CD14-positive monocyte (primary cell): ENCODE data around the gene CDK11B. TPM values are rescaled to one million over a fixed set of nuclear protein-coding genes. Genes with fewer than 3 reads are reported as not detected.
A peak's percentile ranks its signal among the peaks of the same experiment; 100 is the strongest.

Experiments used
- DNase-seq, 3 donors: peaks; one replicate each; pipeline ENCODE4 v3.0.0-alpha.2; 2011 to 2022
- H2AFZ ChIP-seq: 2 replicates; pipeline ENCODE4 v1.6.0; 2012; ENCODE audit warnings: mild to moderate bottlenecking, low read depth, low read length, inconsistent platforms; ENCODE audit not compliant: insufficient read depth, poor library complexity, severe bottlenecking
- H3K27ac ChIP-seq, 2 donors: 1 replicate in 1 of 2; 2 replicates in 1 of 2; pipeline ENCODE4 v1.5.1; 2012 to 2013; ENCODE audit warnings: low read length in 2 of 2, control low read depth in 1 of 2, inconsistent platforms in 1 of 2, low read depth in 1 of 2, mild to moderate bottlenecking in 1 of 2
- H3K27me3 ChIP-seq, 2 donors: one replicate each; pipeline versions ENCODE4 v1.6.0 to v1.6.1; 2011 to 2013; ENCODE audit warnings: low read length in 2 of 2; ENCODE audit not compliant: control insufficient read depth in 2 of 2, insufficient read depth in 2 of 2
- H3K36me3 ChIP-seq, 2 donors: replicated peaks in 1 of 2; 1 replicate in 1 of 2; 2 replicates in 1 of 2; pipeline versions ENCODE4 v1.5.1 to v1.6.1; 2012 to 2013; ENCODE audit warnings: low read length in 2 of 2, control low read depth in 1 of 2, inconsistent platforms in 1 of 2, mild to moderate bottlenecking in 1 of 2; ENCODE audit not compliant: insufficient read depth in 2 of 2, control insufficient read depth in 1 of 2
- H3K4me1 ChIP-seq, 2 donors: 1 replicate in 1 of 2; 2 replicates in 1 of 2; pipeline versions ENCODE4 v1.5.1 to v1.6.1; 2012 to 2013; ENCODE audit warnings: low read length in 2 of 2, control low read depth in 1 of 2, inconsistent platforms in 1 of 2, mild to moderate bottlenecking in 1 of 2, moderate library complexity in 1 of 2; ENCODE audit not compliant: insufficient read depth in 2 of 2, control insufficient read depth in 1 of 2
- H3K4me2 ChIP-seq: replicated peaks from 2 replicates; pipeline ENCODE3; 2012; ENCODE audit warnings: low read length, moderate library complexity, mild to moderate bottlenecking; ENCODE audit not compliant: poor library complexity, severe bottlenecking; ENCODE audit errors: extremely low read depth
- H3K4me3 ChIP-seq, 3 experiments: fragments of 200-600 bp in 1 of 3; sonication (generic) in 1 of 3; replicated peaks in 1 of 3; 1 replicate in 2 of 3; 2 replicates in 1 of 3; pipeline ENCODE4 v1.5.1; 2011 to 2013; ENCODE audit warnings: low read length in 3 of 3, mild to moderate bottlenecking in 3 of 3, control low read depth in 2 of 3, low read depth in 2 of 3, inconsistent platforms in 1 of 3, moderate library complexity in 1 of 3
- H3K79me2 ChIP-seq: 2 replicates; pipeline ENCODE4 v1.6.0; 2012; ENCODE audit warnings: mild to moderate bottlenecking, control low read depth, inconsistent platforms, low read length, moderate library complexity; ENCODE audit not compliant: insufficient read depth
- H3K9ac ChIP-seq: 2 replicates; pipeline ENCODE4 v1.6.0; 2017; ENCODE audit warnings: low read length, mild to moderate bottlenecking; ENCODE audit not compliant: insufficient read depth, poor library complexity, severe bottlenecking
- H3K9me3 ChIP-seq, 2 donors: replicated peaks in 1 of 2; 1 replicate in 1 of 2; 2 replicates in 1 of 2; pipeline versions ENCODE4 v1.5.1 to v1.6.1; 2012 to 2013; ENCODE audit warnings: low read length in 2 of 2, control low read depth in 1 of 2; ENCODE audit not compliant: control insufficient read depth in 1 of 2, insufficient read depth in 1 of 2
- H4K20me1 ChIP-seq: 2 replicates; pipeline ENCODE4 v1.6.0; 2012; ENCODE audit warnings: mild to moderate bottlenecking, low read length, control low read depth, moderate library complexity; ENCODE audit not compliant: insufficient read depth
- H3K27ac Mint-ChIP-seq, 7 donors: one replicate each; pipeline ENCODE4 v1.8.0; 2020; ENCODE audit warnings: mild to moderate bottlenecking in 7 of 7, mixed read lengths in 7 of 7, moderate library complexity in 6 of 7, inconsistent platforms in 2 of 7
- H3K27me3 Mint-ChIP-seq, 3 donors: one replicate each; pipeline ENCODE4 v1.8.0; 2021 to 2022; ENCODE audit warnings: low read depth in 3 of 3, mild to moderate bottlenecking in 3 of 3, mixed read lengths in 3 of 3, moderate library complexity in 3 of 3, inconsistent platforms in 1 of 3
- H3K36me3 Mint-ChIP-seq, 2 donors: one replicate each; pipeline ENCODE4 v1.8.0; 2020; ENCODE audit warnings: mixed read lengths in 2 of 2, inconsistent platforms in 1 of 2, mild to moderate bottlenecking in 1 of 2
- H3K4me1 Mint-ChIP-seq: one replicate; pipeline ENCODE4 v1.8.0; 2020; ENCODE audit warnings: mild to moderate bottlenecking, mixed read lengths
- H3K4me3 Mint-ChIP-seq, 2 donors: one replicate each; pipeline ENCODE4 v1.8.0; 2020; ENCODE audit warnings: mild to moderate bottlenecking in 2 of 2, mixed read lengths in 2 of 2, moderate library complexity in 1 of 2
- H3K9me3 Mint-ChIP-seq, 7 donors: one replicate each; pipeline ENCODE4 v1.8.0; 2020 to 2022; ENCODE audit warnings: mixed read lengths in 7 of 7, mild to moderate bottlenecking in 6 of 7, moderate library complexity in 6 of 7, inconsistent platforms in 2 of 7
- CTCF ChIP-seq: fragments of 200-600 bp; IDR thresholded peaks from one replicate; pipeline ENCODE4 v1.8.0; 2022; ENCODE audit warnings: antibody characterized with exemption, mild to moderate bottlenecking
- WGBS: methylation state at CpG from one replicate; pipeline ENCODE4 v1.1.5; 2013; ENCODE audit warnings: missing lambda C conversion rate; ENCODE audit not compliant: insufficient coverage; 5-methylcytosine and 5-hydroxymethylcytosine counted together
- intact Hi-C, 2 donors: fragments of 100-400 bp; cut with micrococcal nuclease; formaldehyde crosslinking; loops; one replicate each; pipeline versions ENCODE4 v1.15.0 to v1.15.1; 2023
- polyA plus RNA-seq, 3 donors: library from polyadenylated mRNA; depleted of rRNA in 1 of 3; unstranded in 2 of 3; stranded (reverse) in 1 of 3; fragments of 300-500 nt in 2 of 3; fragments of >200 nt in 1 of 3; fragmentation: Illumina TruSeq in 2 of 3; gene quantifications; 1 replicate in 2 of 3; 2 replicates in 1 of 3; pipeline ENCODE4 v1.2.3, GENCODE V29; 2012 to 2021

The CDK11B gene
- polyA plus RNA-seq, 3 donors, result 2.5 to 12.7 (median 6.6) TPM

- Mint-ChIP-seq H3K27me3 (peaks cover 7 to 17% (median 11%) of the 10 kb centered on the region in 3 donors), H3K4me3 (peak overlapping the region; percentile 71 to 82), H3K9me3 (peaks cover 0 to 2% (median 0%) of the 10 kb centered on the region in 7 donors), H3K36me3 (no peaks in the 10 kb centered on the region), H3K27ac (no peak overlapping the region), H3K4me1 (peaks cover 34% of the 10 kb centered on the region)
- WGBS, result 98% methylated on average over 10 of the region's 13 CpGs
- Histone ChIP-seq H3K4me2 (no peak overlapping the region), H3K9me3 (no peaks in the 10 kb centered on the region), H4K20me1 (no peaks in the 10 kb centered on the region), H3K27me3 (peaks cover 0 to 26% of the 10 kb centered on the region in 2 donors), H2AFZ (no peak overlapping the region), H3K4me3 (no peak overlapping the region), H3K36me3 (no peaks in the 10 kb centered on the region), H3K4me1 (peaks cover 34 to 55% of the 10 kb centered on the region in 2 donors), H3K79me2 (no peaks in the 10 kb centered on the region), H3K9ac (no peak overlapping the region), H3K27ac (no peak overlapping the region)
- intact Hi-C loops, result no loop called here
- no peak for TF ChIP-seq CTCF
- no peak for DNase-seq
These were observed 60.1 kb downstream of the CDK11B start for GRCh38 chr1:1598720-1599029.

GRCh38 chr1:1598051-1598719 lies 60.6 kb downstream of the CDK11B start:
- Histone ChIP-seq H4K20me1 (no peaks in the 10 kb centered on the region), H3K9me3 (no peaks in the 10 kb centered on the region), H3K79me2 (no peaks in the 10 kb centered on the region), H2AFZ (no peak overlapping the region), H3K4me1 (peaks cover 34 to 54% of the 10 kb centered on the region in 2 donors), H3K27ac (no peak overlapping the region), H3K4me2 (no peak overlapping the region), H3K27me3 (peaks cover 0 to 26% of the 10 kb centered on the region in 2 donors), H3K9ac (no peak overlapping the region), H3K36me3 (no peaks in the 10 kb centered on the region), H3K4me3 (no peak overlapping the region)
- intact Hi-C loops, result no loop called here
- peaks cover 10 to 17% (median 11%) of the 10 kb centered on the region in 3 donors for H3K27me3 Mint-ChIP-seq
- no peak overlapping the region for H3K27ac Mint-ChIP-seq
- DNase-seq, result no peak
- 94% methylated on average over 25 of the region's 28 CpGs for WGBS
- no peaks in the 10 kb centered on the region for H3K36me3 Mint-ChIP-seq
- H3K4me1 Mint-ChIP-seq, result peaks cover 32% of the 10 kb centered on the region
- peaks cover 0 to 2% (median 0%) of the 10 kb centered on the region in 7 donors for H3K9me3 Mint-ChIP-seq
- no peak for TF ChIP-seq CTCF
- peak overlapping the region; percentile 61 to 71 for H3K4me3 Mint-ChIP-seq
